ENCODE results near the gene NSMF. TPM values are rescaled to one million over a fixed set of nuclear protein-coding genes. Genes with fewer than 3 reads are reported as not detected.
"Not testable (repeated sequence)": the region's sequence is repeated elsewhere in the genome, so short reads cannot be mapped to it uniquely, and the experiment has no call there.

Gene NSMF
- polyA plus RNA-seq, 1 experiment: 35.7 TPM

DNA sequence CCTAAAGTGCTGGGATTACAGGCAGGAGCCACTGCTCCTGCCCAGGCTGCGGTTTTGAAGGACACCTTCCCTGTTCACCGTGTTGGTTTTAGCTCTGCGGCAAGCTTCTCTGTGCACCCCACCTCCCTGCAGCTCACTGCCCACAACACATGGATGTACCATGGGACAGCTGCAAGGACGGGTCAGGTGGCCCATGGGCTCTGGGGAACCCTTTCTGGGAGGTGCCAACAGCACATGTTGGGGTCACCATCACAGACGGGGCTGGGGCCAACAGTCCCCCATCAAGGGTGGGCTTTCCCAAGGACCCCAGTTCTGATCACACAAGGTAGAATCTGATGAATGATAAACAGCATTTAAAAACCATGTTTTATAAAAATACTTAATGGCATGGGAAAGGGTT is 43.7 kb downstream of the NSMF start:
- POLR2A ChIA-PET: no interaction called here
- no peaks in the 10 kb centered on the region for H3K27me3 ChIP-seq (ENCODE audit: control insufficient read depth, insufficient read depth, low read length)
- no peaks in the 10 kb centered on the region for H3K36me3 ChIP-seq (ENCODE audit: control insufficient read depth, insufficient read depth, low read length)
- TF ChIP-seq CTCF (IDR thresholded peaks at IDR 0.05; ENCODE audit: insufficient read depth, low read depth, low read length): no peak
- H3K4me3 ChIP-seq (ENCODE audit: low read depth, low read length): no peak overlapping the region
- CTCF ChIA-PET: interaction anchor here (2.6 kb wide), 1 partner anchor 8 kb away, joined by 12 read pairs; the partner anchor contains the start of genes EXD3 and NOXA1
- DNase-seq (ENCODE audit: low read depth): no peak

- Histone ChIP-seq H3K36me3 (ENCODE audit: control insufficient read depth, insufficient read depth, low read length) (no peaks in the 10 kb centered on the region), H3K4me3 (ENCODE audit: low read depth, low read length) (no peak overlapping the region), H3K27me3 (ENCODE audit: control insufficient read depth, insufficient read depth, low read length) (no peaks in the 10 kb centered on the region)
- ChIA-PET CTCF (interaction anchor here (1.3 to 2.1 kb wide), 3 partner anchors 10 to 33 kb away, joined by 3 to 9 read pairs (median 3); partner anchors contain the start of gene EXD3), POLR2A (no interaction called here)
- TF ChIP-seq CTCF (IDR thresholded peaks at IDR 0.05; ENCODE audit: insufficient read depth, low read depth, low read length): no peak
- DNase-seq (ENCODE audit: low read depth): no peak
These were observed 46.7 kb downstream of the NSMF start for GRCh38 chr9:137412431-137412830.

DNA sequence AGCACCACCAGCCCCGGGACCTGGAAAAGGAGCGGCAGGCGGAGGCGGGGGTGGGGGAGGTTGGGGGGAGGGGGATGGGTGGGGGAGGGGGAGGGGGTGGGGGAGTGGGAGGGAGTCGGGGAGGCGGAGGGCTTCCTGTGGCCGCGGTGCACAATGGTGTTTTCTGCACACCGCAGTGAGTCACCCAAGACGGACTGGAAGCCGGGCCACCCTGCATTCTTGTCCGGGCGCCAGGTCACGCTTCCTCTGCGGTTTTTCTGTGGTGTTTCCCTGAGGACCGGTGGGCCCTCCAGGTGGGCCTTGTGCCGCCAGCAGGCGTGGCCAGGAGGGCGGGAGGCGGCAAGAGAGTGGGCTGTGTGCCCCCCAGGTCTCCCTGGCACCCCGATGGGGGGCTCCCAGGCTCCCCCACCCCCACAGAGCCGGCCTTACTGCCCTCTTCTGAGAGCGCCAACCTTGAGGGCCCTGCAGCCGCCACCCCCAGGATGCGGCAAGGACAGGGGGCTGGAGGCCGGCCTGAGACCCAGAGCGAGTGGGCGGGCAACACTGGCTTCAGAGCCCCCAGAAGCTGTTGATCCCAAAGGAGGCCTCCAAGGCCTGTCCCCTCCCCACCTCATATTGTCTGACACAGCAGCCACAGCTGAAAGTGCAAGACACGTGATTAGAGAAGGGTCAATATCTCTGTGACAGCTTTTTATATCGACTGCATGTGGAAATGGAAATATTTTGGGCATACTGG is 47.3 kb downstream of the NSMF start:
- CTCF ChIA-PET: interaction anchor here (1.3 to 2.1 kb wide), 4 partner anchors 11 to 110 kb away, joined by 3 to 9 read pairs (median 4); partner anchors contain the start of genes EXD3 and NRARP
- POLR2A ChIA-PET: no interaction called here
- Histone ChIP-seq H3K36me3 (ENCODE audit: control insufficient read depth, insufficient read depth, low read length) (no peaks in the 10 kb centered on the region), H3K27me3 (ENCODE audit: control insufficient read depth, insufficient read depth, low read length) (no peaks in the 10 kb centered on the region), H3K4me3 (ENCODE audit: low read depth, low read length) (no peak overlapping the region)
- no peak for TF ChIP-seq CTCF (IDR thresholded peaks at IDR 0.05; ENCODE audit: insufficient read depth, low read depth, low read length)
- DNase-seq (ENCODE audit: low read depth): peak; percentile 51

- Histone ChIP-seq H3K36me3 (ENCODE audit: control insufficient read depth, insufficient read depth, low read length) (no peaks in the 10 kb centered on the region), H3K27me3 (ENCODE audit: control insufficient read depth, insufficient read depth, low read length) (no peaks in the 10 kb centered on the region), H3K4me3 (ENCODE audit: low read depth, low read length) (no peak overlapping the region)
- no peak for TF ChIP-seq CTCF (IDR thresholded peaks at IDR 0.05; ENCODE audit: insufficient read depth, low read depth, low read length)
- CTCF ChIA-PET: interaction anchor here (1.4 to 2.1 kb wide), 2 partner anchors 11 to 109 kb away, joined by 6 to 9 read pairs; partner anchors contain the start of genes EXD3 and NRARP
- DNase-seq (ENCODE audit: low read depth): no peak
- POLR2A ChIA-PET: interaction anchor here (0.5 kb wide), 1 partner anchor 134 kb away, joined by 3 read pairs; the partner anchor contains the start of gene TOR4A
These were observed 47.9 kb downstream of the NSMF start for GRCh38 chr9:137411260-137411644.

DNA sequence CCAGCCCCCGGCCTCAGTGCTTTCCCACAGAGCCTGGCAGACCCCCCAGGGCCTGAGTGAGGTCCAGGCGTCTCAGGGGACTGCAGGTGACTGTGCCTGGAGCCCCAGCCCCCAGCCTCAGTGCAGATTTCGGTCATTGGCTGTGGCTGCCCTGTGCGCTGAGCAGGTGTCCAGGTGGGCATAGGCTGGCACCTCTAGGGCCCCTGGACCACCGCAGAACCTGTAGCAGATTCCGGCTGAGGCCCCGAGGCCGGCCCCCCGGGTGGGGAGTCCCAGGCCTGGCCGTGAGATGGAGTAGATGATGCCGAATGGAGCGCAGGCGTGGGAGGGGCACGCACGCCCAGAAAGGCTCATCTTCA is 48.3 kb downstream of the NSMF start:
- DNase-seq (ENCODE audit: low read depth): no peak
- TF ChIP-seq CTCF (IDR thresholded peaks at IDR 0.05; ENCODE audit: insufficient read depth, low read depth, low read length): no peak
- no peaks in the 10 kb centered on the region for H3K36me3 ChIP-seq (ENCODE audit: control insufficient read depth, insufficient read depth, low read length)
- no peak overlapping the region for H3K4me3 ChIP-seq (ENCODE audit: low read depth, low read length)
- ChIA-PET CTCF (interaction anchor here (1.4 kb wide), 1 partner anchor 109 kb away, joined by 6 read pairs; the partner anchor contains the start of gene NRARP), POLR2A (interaction anchor here (0.5 kb wide), 1 partner anchor 133 kb away, joined by 3 read pairs; the partner anchor contains the start of gene TOR4A)
- no peaks in the 10 kb centered on the region for H3K27me3 ChIP-seq (ENCODE audit: control insufficient read depth, insufficient read depth, low read length)

GRCh38 chr9:137410236-137410890 is 48.8 kb downstream of the NSMF start:
- DNase-seq (ENCODE audit: low read depth); H3K36me3 ChIP-seq (ENCODE audit: control insufficient read depth, insufficient read depth, low read length); H3K4me3 ChIP-seq (ENCODE audit: low read depth, low read length); H3K27me3 ChIP-seq (ENCODE audit: control insufficient read depth, insufficient read depth, low read length): not testable (repeated sequence)
- CTCF ChIA-PET: interaction anchor here (1.4 kb wide), 1 partner anchor 108 kb away, joined by 6 read pairs; the partner anchor contains the start of gene NRARP
- POLR2A ChIA-PET: interaction anchor here (0.5 kb wide), 1 partner anchor 133 kb away, joined by 3 read pairs; the partner anchor contains the start of gene TOR4A
